Activated naive CD4-positive, alpha-beta T cell treated with anti-CD3 and anti-CD28 coated beads, Interleukin-2, amount 50 U/mL, for 72 hours (primary cell): ENCODE measurements around the gene DMRT3. TPM values are rescaled to one million over a fixed set of nuclear protein-coding genes. Genes with fewer than 3 reads are reported as not detected.

Source experiments
- ATAC-seq, 2 donors: fragments of 150-1000 bp; cut with Tn5 transposase; 2 replicates each; pipeline ENCODE4 v1.10.0; 2021; ENCODE audit warnings: mild to moderate bottlenecking in 2 of 2, moderate library complexity in 2 of 2
- DNase-seq, 2 donors: peaks; one replicate each; pipeline ENCODE4 v3.0.0; 2021 to 2022; ENCODE audit warnings: low spot score in 2 of 2
- H3K27ac Mint-ChIP-seq, 2 donors: one replicate each; pipeline ENCODE4 v1.8.0; 2022; ENCODE audit warnings: mild to moderate bottlenecking in 2 of 2, mixed read lengths in 2 of 2
- H3K36me3 Mint-ChIP-seq, 2 donors: one replicate each; pipeline ENCODE4 v1.8.0; 2022; ENCODE audit warnings: mixed read lengths in 2 of 2
- H3K9me3 Mint-ChIP-seq, 2 donors: one replicate each; pipeline ENCODE4 v1.8.0; 2022; ENCODE audit warnings: mixed read lengths in 2 of 2
- total RNA-seq, 2 donors: library from RNA; stranded (reverse); gene quantifications; one replicate each; pipeline ENCODE4 v1.2.3, GENCODE V29; 2022

DMRT3 gene
- total RNA-seq, 2 donors from 2014 or later: not detected

DNA sequence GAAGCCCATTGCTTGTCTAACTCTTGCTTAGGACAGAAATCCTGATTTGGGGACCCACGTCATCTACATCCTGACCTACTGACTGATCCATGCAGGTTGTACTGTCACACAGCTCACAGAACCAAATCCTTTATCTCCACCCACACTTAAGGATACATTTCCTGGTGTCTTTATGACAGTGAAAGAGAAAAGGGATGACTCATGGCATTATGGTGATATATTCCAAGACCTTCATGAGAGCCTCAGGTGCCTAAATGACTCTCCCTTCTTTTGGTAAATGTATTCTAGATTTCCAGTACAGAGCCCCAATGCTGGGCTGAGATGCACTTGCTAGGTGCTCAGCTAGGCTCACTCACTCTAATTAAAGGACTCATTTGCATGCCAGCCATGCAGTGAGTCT lies 47.7 kb downstream of the DMRT3 start:
- no peak overlapping the region for H3K27ac Mint-ChIP-seq
- no peak for DNase-seq
- peaks cover 0 to 4% of the 10 kb centered on the region in 2 donors for H3K9me3 Mint-ChIP-seq
- no peaks in the 10 kb centered on the region for H3K36me3 Mint-ChIP-seq
- ATAC-seq: peak; percentile 16 to 66

GRCh38 chr9:1025131-1025530 lies 48.7 kb downstream of the DMRT3 start:
- H3K9me3 Mint-ChIP-seq: peaks cover 0 to 4% of the 10 kb centered on the region in 2 donors
- DNase-seq (no peak), ATAC-seq (no peak)
- H3K27ac Mint-ChIP-seq: no peak overlapping the region
- H3K36me3 Mint-ChIP-seq: no peaks in the 10 kb centered on the region

GRCh38 chr9:1026219-1026618 lies 49.8 kb downstream of the DMRT3 start:
- DNase-seq (no peak), ATAC-seq (no peak)
- Mint-ChIP-seq H3K36me3 (no peaks in the 10 kb centered on the region), H3K9me3 (peaks cover 0 to 4% of the 10 kb centered on the region in 2 donors), H3K27ac (no peak overlapping the region)

DNA sequence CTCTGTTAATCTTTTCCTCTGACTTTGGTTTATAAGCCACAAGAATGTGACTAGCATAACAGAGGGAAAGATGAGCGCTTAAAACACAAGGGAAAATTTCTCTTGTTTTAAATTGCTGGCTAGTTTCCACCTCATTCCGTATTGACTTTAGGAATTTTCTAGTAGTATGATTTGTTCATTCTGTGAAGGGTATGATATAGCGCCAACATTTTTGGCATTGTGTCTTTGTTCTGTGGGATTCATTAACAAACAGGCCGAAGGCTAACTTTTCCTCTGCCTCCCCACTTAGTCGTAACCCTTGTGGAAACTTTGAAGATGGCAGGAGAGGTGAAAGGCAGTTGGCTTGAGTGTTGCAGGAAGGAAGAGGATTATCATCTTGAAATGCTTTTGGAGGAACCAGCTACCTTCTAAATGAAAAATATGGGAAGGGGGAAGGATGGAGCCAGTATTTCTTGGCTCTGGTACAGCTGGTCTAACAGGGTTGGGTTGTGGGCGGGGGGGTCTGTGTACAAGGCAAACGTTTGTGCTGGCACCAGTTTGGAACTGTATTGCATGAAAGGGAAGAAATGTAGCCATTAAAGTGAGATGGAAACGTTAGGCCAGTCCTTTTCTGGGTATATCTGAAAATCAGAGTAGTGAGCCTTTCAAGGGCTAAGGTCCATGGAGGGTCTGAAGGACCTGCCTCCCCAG lies 52.2 kb downstream of the DMRT3 start:
- no peak for DNase-seq
- Mint-ChIP-seq H3K27ac (no peak overlapping the region), H3K9me3 (peaks cover 0 to 4% of the 10 kb centered on the region in 2 donors), H3K36me3 (no peaks in the 10 kb centered on the region)
- no peak for ATAC-seq

DNA sequence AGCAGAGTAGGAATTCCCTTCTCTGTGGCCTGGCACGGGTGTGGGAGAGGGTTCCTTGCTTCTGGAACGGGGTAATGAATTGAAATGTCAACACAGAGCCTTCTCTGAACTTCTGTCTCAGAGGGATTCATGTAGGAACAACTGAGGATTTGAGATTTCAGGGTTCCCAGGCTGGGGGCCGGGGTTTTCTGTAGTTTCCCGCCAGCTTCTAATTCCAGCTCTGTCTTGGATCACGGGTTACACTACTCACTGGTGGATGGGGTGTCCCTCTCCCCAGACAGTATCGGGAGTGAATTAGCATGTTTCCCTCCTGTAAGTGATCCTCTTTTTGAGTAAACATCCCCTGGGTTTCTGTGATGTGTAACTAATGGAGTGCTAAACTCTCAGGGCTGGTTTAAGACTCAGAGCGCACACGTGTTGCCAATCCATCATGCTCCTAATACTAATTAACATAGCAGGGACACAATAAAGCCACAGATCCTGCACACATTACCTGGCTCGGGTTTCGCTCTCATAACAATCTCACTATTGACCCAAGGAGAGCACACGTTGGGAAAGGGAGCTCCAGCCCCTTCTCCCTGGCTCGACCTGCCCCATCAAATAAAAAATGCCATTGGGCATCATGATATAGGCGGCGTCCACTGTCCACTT lies 55.6 kb downstream of the DMRT3 start:
- H3K36me3 Mint-ChIP-seq: no peaks in the 10 kb centered on the region
- no peak overlapping the region for H3K27ac Mint-ChIP-seq
- H3K9me3 Mint-ChIP-seq: no peaks in the 10 kb centered on the region
- DNase-seq (no peak), ATAC-seq (no peak)

DNA sequence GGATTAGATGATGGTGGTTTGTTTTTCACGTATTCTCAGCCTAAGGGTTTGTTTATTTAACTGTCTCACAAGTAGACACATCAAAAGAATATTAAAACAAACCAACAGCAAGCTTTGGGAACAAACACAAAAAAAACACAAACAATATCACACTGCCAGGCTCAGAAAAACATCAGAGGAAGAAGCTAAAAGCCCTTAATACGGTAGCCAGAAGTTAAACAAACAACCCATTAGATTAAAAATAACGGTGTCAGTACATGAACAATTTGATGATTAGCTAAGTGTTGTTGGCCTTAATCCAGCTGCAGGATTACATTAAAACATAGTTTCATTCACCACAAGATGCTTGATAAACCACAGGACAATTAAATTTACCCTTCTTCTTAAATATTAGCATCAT lies 57.8 kb downstream of the DMRT3 start:
- Mint-ChIP-seq H3K27ac (no peak overlapping the region), H3K9me3 (no peaks in the 10 kb centered on the region), H3K36me3 (no peaks in the 10 kb centered on the region)
- DNase-seq (no peak), ATAC-seq (no peak)

DNA sequence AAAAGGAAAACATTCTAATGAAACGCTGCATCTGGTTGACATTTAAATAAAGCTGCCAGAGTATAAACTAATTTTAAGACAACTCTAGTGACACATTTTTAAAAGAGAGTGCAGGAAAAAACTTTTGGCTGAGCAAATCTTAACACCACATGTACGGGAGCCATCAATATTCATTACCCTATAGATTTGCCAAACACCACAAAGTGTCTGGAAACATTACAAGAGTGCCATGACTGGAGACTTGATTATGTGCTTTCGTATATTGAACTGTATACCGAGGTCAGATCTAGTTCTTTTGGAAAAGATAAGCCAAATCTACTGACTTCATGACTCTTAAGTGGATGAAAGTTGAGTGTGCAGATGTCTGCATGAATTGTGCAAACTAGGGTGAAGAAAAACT lies 63.1 kb downstream of the DMRT3 start:
- H3K27ac Mint-ChIP-seq: no peak overlapping the region

More for the DNA sequence above, 63.1 kb downstream of the DMRT3 start:
- DNase-seq: no peak
- Mint-ChIP-seq H3K9me3 (no peaks in the 10 kb centered on the region), H3K36me3 (peaks cover 11 to 17% of the 10 kb centered on the region in 2 donors)
- ATAC-seq: no peak

Other genes with a start within 250 kb of the DMRT3 start
- gene DMRT1, start 135.0 kb upstream of the DMRT3 start, total RNA-seq: not detected
- not detected for gene DMRT2, start 73.7 kb downstream of the DMRT3 start, total RNA-seq